HG02884 (cell line): ENCODE results near the gene PDHX.

Experiments
- ATAC-seq: cut with Tn5 transposase; IDR thresholded peaks from one replicate; pipeline ENCODE4 v1.9.1; 2021; ENCODE audit warnings: mild to moderate bottlenecking, moderate library complexity; ENCODE audit not compliant: unreplicated experiment

The PDHX gene

DNA sequence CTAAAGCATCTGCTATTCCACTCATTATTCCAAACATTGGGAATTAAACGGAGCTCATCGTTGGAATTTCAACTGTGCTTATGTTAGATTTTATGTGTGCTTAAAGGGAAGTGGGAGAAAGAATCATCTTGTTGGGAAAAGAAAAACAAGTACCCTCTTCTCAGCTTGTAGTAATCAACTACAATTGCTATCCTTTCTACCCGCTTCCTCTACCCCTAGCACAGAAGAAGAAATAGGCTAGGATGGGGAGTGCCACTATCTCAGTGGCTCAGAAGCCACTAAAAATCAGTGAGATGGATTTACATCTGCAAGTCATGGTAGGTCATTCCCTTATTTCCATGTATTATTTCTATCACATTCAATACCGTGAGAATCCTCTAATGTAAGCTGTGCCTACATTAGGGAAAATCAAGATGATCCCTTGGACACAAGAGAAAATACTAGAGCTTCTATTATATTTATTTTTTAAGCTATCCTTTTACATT, 124.7 kb downstream of the PDHX start:
- no peak for ATAC-seq

- no peak for ATAC-seq
These were observed 125.8 kb downstream of the PDHX start for GRCh38 chr11:35042224-35042623.

DNA sequence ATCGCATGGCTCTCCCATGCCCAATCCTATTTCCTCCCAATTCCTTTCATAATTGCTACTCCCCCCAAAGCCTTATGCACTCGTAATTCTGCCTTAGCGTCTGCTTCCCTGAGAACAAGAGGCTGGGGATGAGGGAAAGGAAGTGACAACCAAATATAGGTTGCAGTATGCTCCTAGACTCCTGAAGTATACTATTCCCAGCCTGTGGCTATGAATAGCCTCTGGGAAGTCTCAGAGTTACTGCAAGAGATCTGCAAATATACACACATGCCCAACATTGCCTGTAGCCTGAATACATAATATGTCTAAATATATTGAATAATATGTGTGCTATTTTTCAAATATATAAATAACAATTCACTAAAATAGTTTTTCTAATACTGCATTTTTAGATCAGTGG, 126.5 kb downstream of the PDHX start:
- ATAC-seq, result no peak

DNA sequence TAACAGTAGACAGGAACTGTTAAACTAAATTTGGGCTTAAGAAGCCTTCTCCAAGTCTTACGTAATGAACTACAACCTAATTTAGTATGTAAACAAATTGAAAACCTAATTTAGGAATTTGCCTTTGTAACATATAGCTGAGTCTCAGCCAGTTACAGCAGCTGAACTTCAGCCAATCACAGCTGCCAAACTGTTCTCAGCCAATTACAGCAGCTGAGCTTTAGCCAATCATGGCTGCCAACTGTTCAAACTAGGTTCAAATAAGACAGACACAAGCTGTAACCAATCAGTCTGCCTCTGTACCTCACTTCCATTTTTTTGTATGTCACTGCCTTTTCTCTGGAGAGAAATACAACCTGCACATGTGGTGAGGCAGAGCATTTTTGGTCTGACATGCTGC, 127.5 kb downstream of the PDHX start:
- no peak for ATAC-seq

DNA sequence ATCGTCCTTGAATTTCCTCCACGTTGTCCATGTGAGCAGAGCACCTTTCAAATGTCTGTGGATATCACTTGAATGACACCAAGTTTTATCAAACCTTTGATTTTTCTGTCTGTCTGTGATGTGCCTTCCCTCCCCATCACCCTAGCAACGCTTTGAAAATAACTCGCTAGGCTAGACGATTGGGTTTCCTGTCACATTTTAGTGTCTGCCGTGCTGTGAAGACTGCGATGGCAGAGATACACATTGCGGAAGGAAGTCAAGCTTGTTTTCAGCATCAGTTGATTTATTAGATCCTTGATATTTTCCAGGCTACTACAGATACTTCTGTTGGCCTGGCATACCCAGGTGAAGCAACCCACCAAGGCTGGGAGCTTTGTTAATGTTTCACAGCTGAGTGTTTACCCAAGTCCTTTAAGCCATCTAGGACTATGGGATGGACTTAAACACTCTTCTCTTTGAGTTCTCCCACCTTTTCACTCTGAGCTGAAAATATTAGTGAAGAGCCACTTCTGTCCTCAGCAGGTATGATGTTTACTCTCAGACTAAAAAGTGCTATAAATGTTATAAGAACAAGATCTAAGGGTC, 128.9 kb downstream of the PDHX start:
- ATAC-seq, result no peak
